Renal pelvis (tissue), 4 donors: ENCODE measurements around the gene SLC37A1. TPM values are rescaled to one million over a fixed set of nuclear protein-coding genes. Genes with fewer than 3 reads are reported as not detected.
"Not testable (repeated sequence)": the region's sequence is repeated elsewhere in the genome, so short reads cannot be mapped to it uniquely, and the experiment has no call there.

ENCODE experiments used
- DNase-seq: peaks from one replicate; pipeline ENCODE4 v3.0.0-alpha.2; 2013
- polyA plus RNA-seq, 3 donors: library from polyadenylated mRNA; unstranded; fragments of 120-200 nt; gene quantifications; one replicate each; pipeline ENCODE4 v1.2.1, GENCODE V29; 2013; ENCODE audit not compliant: insufficient read length in 3 of 3

Gene SLC37A1
- polyA plus RNA-seq, 3 donors = 7.7 to 11.6 (median 7.9) TPM

DNA sequence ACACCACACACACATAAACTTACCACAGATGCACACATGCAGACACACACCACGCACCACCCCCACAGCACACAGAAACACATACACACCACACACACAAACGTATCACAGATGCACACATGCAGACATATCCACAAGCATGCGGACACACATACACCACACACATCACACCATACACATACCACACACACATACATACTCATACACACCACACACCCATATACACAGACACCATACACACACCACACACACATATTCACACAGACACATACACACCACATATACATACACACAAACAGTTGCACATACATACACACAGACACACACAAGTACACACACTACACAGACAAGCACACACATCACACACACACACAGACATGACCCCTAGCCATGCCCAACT lies 102.3 kb downstream of the SLC37A1 start:
- no peak for DNase-seq

DNA sequence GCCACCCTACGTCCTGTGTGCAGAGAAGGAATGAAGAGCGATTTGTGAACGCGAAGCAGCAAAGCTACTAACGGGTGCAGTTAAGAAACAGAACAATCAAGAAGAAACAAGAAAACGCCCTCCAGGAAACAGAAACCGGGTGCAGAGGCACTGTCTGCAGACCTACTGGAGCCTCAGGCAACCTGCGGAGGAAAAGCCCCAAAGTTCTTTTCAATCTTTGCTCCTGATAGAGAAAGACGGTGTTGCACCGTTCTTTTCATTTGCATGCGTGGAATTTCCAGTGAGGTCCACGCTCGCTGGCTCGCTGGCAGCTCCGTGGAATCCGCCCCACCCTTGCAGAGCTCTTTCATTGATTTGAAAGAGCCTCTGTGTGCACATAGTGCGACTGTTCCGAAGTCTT lies 102.8 kb downstream of the SLC37A1 start:
- DNase-seq = no peak

DNA sequence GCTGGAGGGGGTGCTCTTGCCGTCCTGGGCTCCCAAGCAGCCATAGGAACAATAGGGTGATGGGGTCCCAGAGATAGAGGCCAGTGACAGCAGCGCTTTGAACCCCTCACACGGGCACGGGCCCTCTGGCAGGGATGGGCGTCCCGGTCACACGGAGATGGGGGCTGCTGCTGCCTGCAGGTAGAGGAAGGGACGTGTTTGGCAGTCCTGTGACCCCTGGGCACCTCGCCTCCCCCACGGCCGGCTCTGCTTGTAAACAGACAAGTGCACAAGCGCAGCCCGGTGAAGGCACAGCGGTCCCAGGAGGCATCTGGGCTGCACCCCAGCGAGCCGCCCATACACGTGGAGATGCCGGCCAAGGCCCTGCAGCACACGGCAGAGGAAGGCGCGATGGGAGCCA lies 103.3 kb downstream of the SLC37A1 start:
- DNase-seq = no peak

DNA sequence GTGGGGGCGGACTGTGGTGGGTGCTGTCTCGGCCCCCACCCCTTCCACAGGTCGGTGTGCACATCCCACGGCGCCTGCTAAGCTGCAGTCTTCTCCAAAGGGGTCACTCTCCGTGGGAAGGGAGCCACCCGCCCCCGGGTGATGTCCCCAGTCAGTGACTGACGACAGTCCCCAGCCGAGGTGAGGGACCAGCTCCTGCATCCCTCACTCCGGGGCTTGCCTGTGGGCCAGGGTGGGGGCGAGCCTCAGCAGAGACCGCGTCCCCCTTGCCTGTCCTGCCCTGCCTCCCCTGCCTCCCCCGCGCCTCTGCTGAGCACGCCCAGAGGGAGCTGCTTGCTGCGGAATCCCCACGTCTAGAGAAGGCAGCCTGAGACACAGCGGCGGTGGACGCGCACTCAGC lies 103.8 kb downstream of the SLC37A1 start:
- no peak for DNase-seq

DNA sequence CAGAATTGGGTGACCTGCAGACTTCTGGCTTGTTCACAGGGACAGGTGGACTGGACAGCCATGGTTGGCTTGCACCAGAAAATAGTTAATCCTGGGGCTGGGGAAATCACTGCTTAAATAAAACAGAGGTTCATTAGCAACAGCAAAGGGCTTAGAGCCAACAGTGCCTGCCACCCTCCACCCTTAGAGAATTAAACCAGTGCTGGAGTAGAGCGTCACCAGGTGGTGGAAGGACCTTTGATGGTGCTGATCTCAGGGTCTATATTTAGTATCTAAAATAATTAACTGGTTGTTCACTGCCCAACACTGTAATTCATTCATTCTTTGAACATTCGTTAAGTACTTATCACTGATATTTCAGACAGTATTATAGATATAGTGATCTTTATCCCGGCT lies 105.1 kb downstream of the SLC37A1 start:
- DNase-seq = no peak

DNA sequence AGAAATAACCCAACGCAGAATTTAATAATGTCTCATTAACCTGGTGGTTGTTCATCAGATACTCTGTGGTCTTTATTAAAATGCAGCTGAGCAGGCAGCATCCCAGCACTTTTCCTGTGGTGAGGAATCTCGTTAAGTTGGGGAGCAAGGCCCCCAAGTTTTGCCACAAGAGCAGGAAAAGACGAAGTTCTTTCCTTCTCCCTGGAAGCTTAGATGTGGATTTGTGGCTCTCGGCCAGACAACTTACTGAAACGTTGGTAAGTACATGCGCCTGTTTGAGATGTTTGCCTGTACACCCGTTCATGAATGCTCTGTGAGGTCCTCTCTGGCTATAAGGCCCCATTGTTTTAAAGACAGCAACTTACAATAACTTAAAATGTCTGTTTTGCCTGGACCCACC lies 105.5 kb downstream of the SLC37A1 start:
- no peak for DNase-seq

DNA sequence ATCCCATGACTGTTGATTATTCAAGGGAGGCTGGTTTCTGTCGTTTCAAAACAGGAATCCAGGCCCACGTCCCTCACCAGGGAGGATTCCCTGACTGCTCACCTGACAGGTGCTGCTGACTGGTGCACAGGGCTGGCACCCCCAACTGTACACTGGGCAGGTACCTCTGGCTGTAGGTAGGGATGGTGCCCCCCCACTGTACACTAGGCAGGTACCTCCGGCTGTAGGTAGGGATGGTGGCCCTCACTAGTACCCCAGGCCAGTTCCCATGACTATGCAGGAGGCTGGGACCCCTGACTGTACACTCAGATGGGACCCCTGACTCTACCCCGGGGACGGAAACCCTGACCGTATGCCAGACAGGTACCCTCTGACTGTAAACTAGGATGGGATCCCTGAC lies 106.2 kb downstream of the SLC37A1 start:
- no peak for DNase-seq

DNA sequence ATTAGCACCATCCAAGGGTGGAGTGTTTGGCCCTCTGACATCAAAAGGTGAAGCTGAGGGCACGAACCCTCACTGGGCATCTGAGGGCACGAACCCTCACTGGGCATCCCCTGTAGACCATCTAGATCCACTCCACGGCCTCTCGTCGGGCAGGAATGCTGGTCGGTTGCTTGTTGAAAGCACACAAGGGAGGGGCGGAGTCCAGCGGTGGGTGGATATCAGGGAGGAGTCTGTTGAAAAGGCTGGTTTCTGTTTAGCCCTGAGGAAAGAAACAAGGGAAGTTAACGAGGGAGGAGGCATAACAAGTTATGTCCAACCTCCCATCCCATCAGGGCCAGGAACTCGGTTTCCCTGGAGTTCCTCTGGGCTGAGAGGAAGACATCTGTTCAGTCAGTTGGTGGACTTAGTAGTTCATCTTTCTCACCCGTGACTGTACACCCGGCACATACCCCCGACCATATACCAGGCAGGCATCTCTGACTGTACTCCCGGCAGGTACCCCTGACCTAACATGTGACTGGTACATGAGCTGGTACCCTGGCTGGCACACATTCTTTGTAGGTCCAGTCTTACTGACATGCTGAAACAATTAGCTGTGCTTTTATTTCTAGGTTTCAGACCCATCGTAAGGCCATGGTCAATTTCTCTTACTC lies 107.6 kb downstream of the SLC37A1 start:
- no peak for DNase-seq

DNA sequence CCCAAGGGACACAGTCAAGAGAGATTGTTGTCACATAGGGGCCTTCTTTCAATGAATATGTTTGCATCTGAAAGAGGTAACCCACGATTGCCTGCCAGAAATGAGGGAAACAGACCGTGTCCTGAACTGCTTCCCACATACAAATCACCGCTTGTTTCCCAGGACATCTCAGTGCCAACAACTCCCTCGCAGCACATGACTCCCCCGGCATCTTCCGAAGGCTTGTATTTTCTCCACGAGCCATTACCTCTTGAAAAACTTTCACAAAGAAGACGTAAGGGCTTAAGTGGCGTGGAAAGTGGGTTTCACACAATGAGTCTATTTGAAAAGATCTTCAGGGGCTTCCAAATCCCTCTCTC lies 108.1 kb downstream of the SLC37A1 start:
- peak; percentile 86 for DNase-seq

DNA sequence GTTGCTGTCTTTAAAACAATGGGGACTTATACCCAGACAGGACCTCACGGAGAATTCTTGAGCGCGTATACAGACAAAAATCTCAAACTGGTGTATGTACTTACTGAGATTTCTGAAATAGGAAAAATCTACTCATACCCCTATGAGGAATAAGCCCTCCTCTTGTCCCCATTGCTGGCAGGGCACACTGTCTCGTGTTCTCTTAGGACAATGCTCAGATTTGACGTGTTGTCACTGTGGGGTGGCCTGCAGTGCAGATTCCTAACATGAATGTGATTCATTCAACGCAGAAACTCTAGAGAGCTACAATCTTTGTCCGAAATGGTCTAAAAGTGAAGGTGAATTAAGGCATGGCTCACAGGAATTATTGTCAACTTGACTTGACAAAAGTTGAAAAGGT lies 108.6 kb downstream of the SLC37A1 start:
- no peak for DNase-seq

DNA sequence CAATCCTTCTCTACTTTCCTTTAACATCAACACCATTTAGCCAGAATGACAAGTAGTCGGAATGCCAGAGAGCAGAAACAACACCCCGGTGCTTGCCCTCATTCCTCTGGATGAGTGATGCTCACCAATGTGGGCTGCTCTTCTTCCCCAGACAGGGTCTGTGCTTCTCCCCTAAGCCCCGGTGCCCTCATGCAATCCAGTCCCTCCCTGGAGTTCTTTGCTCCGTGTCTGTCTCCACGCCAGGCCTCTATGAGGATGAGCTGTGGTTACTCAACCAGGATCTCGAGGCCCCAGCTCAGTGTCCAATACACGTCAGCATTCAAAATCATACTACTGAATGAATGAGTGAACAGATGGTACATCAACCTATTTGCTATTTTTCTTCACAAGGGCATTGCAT lies 110.0 kb downstream of the SLC37A1 start:
- DNase-seq = no peak

DNA sequence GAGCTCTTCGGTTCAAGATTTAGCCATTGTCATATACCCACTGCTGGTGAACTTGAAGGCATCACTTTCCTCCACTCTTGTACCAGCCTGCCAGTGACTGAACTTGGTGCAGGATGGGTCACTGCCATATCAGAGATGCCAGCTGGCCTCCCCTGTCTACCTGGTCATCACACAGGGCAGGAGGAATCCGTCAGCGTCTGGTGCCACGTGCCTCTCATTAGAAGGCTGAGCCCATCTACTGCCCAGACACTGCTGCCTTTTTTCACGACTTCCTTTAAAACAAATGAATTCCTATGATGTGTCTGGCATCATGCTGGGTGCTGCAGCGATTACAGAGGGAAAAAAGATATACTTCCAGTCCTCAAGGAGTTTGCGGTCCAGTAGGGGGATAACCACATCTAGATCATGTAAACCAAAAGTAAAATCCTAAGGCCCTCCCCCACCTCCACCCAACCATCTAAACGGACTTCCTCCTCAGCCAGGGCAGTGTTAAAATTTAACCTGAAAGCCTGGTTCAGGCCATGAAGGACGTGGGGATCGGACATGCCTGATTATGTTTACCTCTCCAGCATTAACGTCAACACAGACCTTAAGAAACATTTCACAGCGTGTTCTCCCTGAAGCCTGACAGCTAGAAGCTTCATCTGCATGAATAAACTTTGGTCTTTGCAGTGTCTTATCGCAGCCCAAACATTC lies 110.6 kb downstream of the SLC37A1 start:
- DNase-seq = no peak

DNA sequence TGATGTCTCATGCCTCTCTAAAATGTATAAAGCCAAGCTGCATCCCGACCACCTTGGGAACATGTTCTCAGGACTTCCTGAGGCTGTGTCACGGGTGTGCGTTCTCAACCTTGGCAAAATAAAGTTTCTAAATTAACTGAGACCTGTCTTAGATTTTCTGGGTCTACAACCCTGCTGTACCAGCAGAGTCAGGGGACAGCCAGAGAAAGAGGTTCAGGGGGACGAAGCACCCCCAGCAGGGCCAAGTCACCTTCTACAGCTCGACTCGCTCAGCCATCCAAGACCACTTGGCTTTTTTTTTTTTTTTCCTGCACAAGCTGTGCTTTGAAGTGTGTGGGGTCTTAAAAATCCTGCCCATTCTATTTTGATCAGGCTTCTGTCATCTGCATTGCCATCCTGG lies 111.3 kb downstream of the SLC37A1 start:
- no peak for DNase-seq

DNA sequence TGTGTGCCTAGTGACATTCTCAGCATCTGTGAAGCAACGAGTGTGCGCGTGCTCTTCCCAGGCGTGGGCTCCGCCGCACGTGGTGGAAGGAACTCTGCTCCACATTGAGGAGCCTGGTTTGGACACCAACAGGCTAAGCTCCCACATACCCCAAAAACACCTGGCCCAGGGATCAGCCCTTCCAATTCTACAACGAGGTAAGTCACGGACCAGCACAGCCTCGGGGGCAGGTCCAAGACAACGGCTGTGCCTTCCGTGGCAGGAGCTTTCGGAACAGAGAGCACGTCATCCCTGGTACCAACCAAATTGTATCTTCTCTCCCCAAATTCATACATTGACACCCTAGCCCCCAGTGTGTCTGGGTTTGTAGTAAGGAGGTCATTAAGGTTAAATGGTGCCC lies 112.5 kb downstream of the SLC37A1 start:
- DNase-seq = no peak

DNA sequence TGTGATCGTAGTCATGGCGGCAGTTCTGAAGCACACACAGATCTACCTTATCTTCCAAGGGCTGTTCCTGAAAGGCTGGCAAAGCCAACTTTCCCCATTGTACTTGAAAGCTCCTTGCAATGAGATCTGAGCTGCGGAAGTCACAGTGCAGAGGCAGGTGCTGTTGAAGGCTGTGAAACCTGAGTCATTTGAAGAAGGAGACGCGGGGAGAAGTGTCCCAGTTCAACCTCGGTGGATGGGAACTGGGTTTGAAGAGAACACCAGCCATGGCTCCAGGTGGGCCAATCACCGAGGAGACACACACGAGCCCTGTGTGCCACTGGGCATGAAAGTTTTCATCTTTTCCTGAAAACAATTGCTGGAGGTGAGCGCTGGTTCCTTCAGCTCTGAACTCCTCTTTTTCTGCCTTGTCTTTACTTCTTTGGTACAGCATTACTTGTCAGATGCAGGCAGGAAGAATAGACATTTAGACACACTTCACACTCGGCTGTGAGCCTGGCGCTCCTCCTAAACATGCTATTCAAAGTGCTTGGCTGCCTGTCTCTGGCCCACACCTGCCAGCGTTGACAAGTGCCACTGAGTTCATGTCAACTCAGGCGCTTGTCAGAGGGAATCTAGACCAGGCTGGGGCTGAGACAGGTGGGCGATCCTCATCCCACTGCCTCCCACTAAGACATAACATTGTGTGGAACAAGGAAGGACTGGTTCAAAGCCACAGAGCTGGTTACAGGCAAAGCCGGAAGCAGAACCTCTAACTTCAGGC lies 114.1 kb downstream of the SLC37A1 start:
- no peak for DNase-seq

DNA sequence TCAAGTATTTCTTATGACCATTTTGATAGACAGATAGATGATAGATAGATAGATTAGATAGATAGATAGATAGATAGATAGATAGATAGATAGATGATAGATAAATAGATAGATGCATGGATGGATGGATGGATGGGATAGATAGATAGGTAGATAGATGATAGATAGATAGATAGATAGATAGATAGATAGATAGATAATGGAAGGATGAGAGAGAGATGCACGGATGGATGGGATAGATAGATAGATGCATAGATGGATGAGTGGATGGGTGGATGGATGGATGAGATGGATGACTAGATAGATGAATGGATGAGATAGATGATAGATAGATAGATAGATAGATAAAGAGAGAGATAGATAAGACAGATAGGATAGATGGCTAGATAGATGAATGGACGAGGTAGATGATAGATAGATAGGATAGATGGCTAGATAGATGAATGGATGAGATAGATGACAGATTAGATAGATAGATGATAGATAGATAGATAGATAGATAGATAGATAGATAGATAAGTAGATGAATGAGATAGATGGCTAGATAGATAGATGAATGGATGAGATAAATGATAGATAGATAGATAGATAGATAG lies 114.9 kb downstream of the SLC37A1 start:
- not testable (repeated sequence) for DNase-seq

DNA sequence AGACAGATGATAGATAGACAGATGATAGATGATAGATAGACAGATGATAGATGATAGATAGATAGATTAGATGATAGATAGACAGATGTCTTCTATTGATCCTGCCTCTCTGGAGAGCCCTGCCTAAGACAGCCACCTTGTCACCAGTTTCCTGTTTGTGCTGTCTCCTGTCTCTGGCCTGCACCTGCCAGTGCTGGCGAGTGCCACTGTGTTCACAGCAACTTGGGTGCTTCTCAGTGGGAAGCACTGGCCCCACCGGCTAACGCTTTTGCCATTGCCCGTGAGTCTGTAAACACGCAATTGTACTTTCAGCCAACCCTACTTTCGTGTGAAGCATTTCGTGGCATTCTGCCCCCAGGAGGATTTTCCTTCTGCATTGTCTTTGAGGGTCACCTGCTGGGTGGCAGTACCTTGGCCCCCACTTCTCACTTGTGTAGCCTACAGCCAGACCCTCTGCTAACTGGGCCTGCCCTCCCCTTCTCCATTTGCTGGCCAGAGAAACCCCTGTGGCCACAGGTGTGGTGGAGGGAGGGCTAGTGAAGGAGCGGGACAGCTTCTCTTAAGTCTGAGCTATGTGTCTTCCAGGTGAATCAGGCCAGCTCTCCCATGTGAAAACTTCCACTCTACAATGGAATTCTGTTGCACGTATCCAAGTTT lies 116.4 kb downstream of the SLC37A1 start:
- DNase-seq = no peak

DNA sequence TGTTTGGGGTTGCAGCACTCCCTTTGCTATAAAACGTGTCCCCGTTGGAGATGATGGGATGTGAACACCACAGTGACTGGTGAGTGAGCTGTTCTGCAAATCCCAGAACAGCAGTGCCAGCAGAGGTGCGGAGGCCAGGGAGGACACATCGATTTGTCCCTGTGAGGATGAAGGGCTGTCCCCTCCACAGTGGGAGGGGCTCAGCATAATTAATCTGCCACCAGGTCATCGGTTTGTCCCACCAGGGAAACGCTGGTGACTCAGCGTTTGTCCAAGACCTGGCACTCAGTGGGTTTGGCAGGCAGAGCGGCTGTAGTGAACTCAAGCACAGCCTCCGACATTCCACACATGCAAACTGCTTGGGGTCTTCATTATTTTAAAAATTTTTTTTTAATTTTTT lies 117.0 kb downstream of the SLC37A1 start:
- DNase-seq = no peak
